ENCODE measurements around the gene POLR3K.
"Not testable (repeated sequence)": the region's sequence is repeated elsewhere in the genome, so short reads cannot be mapped to it uniquely, and the experiment has no call there.

The POLR3K gene

DNA sequence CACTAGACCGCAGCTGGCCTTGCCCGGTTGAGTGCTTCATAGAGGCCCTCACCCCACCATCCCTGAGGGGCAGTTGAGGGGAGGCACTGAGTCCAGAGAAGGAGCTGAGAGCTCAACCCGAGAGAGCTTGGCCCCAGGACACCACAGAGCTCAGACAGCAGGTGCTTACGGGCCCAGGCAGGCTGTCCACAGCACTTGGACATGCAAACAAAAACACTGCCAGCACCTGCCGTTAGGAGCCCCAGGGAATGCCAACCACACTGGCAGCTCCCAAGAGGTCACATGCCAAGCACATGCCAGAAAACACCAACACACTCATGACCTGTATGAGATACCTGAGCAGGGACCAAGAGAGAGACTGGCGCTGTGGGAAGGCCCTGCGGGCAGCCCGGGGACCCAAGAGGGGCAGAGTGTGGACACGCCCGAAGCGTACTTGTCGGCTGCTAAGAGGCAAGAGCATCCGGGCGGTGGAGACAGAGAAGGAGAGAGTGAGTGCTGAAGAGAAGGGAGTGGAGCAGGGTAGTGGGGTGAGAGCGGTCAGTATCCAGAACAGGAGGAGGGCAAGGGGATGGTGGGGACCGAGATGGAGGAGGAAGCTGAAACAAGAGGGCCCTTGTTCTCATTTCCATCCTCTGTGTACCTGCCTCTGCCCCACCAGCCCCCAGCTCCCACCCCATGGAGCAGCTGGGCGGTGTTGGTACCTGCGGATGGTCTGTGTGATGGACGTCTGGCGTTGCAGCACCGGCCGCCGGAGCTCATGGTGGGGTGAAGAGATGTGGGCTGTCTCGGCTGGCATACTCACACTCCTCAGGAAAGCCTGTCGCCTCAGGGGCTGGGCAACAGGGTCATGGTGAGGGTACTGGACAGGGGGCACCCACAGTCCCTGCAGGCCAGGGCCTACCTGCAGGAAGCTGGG is 10.8 kb upstream of the POLR3K start:
- DNase-seq (ENCODE audit: low spot score) = no peak

- DNase-seq (ENCODE audit: low spot score) = no peak
These were observed 10.1 kb upstream of the POLR3K start for GRCh38 chr16:63466-63865.

- DNase-seq (ENCODE audit: low spot score) = no peak
These were observed 9.6 kb upstream of the POLR3K start for GRCh38 chr16:62968-63391.

- no peak for DNase-seq (ENCODE audit: low spot score)
These were observed 9.0 kb upstream of the POLR3K start for GRCh38 chr16:62283-62967.

DNA sequence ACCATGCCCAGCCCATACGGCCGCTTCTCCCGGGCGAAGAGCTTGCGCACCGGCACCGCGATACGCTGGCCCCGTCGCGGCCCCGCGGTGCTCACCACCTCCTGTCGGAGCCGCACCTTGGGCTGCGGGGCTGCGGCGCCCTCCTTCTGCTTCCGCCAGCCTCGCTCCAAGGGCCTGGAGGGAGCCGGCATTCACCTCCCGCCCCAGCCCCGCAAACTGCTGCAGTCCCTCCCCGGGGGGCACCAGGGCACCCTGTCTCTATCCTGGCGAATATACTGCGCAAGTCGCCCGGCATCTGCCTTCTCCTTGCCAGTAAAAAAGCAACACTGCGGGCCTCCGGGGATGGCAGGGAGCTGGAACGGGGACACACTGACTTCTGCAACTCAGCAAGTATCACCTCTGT is 8.5 kb upstream of the POLR3K start:
- no peak for DNase-seq (ENCODE audit: low spot score)

DNA sequence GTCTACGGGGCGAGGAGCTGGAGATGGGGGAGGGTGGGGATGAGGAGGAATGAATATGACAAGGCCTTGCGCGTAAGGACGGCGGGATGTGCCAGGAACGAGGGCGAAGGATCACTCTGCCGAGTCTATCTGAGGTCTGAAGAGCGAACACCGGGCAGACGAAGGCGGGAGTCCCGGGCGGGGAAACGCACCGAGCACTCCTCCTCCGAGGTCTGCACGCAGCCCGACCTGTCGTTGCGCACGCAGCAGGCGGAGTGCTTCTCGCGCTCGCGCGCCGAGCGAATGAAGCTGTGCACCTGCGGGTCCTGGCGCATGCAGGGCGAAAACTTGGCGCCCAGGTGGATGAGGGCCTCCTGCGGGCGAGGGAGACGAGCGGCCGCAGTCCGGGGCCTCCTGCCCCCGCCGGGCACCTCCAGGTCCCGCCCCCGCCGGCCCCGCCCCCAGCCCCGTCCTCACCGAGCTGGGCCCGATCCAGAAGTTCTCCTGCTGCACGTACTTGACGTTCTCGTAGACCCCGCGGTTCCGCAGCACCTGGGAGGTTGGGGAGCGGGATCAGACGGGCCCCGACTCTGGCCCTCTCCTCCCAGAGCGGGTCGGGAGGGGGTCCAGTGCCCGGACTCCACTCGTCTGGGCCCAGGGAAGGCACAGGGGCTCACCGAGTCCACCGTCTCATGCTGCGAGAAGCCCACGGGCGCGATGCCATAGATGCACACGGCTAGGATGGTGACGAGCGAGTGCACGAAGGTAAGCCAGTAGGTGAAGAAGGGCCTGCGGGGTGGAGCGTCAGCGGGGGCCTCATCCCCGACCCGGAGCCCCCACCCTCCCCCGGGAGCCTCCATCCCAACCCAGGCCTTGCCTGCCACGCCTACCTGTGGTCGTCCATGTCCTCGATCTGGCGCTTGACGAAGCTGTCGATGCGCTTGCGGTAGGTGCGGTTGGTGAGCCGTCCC is 7.8 kb upstream of the POLR3K start:
- DNase-seq (ENCODE audit: low spot score) = no peak

DNA sequence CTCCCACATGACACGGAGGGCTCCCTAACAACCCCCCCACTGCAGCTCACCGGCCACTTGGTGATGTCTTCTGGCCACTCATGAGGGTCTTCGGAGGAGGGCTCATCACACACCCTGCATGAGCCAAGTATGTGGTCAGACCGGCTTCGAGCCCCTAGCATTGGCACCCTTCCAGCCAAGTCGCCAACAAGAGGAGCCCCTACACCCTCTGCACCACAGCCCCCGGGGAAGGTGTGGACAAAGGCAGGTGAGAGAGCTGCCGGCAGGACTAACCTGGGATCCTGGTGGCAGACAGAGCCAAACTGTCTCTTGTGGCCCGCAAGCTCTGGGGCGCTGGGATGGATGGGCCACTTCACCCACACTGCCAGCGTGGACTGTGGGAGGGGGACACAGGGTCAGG is 6.8 kb upstream of the POLR3K start:
- DNase-seq (ENCODE audit: low spot score) = no peak

- DNase-seq (ENCODE audit: low spot score) = no peak
These were observed 6.1 kb upstream of the POLR3K start for GRCh38 chr16:59440-60059.

DNA sequence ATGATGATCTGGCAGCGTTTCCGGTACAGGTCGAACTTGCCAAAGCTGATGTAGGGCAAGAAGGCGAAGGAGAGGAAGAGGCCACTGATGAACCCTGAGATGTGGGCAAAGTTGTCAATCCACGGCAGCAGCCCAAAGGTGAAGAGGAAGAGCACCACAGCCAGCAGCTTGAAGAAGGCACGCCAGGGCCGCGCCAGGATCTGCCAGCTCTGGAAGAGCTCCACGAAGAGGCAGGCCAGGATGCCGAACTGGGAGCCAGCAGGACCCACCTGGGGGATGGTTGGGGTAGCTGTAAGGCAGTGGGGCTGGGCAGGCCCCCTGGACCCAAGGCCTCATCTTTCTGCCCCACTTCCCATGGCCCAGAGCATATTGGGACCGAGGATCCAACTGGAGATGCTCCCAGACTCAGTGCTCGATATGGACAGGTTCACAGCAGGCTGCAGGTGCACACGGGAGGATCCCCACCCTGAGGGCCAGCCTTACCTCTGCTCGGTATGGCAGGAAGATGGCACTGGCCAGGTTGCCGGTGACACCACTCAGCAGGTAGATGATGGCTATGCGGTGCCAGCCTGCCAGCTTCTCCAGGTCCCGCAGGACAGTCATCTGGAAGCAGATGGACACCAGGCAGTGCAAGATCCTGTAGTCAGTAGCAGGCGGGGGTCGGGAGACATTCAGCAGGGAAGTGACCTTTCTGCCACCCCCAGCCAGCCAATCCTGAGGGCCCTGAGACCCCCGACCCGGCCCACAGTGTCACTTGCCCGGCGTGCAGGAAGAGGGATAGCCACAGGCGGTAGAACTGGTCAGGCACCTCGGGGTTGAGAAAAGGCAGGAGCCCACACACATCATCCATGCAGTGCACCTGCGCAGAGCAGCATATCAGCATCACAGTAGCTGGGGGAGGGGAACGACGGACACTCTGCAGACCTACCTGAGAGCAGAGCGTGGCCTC is 5.4 kb upstream of the POLR3K start:
- DNase-seq (ENCODE audit: low spot score) = no peak

DNA sequence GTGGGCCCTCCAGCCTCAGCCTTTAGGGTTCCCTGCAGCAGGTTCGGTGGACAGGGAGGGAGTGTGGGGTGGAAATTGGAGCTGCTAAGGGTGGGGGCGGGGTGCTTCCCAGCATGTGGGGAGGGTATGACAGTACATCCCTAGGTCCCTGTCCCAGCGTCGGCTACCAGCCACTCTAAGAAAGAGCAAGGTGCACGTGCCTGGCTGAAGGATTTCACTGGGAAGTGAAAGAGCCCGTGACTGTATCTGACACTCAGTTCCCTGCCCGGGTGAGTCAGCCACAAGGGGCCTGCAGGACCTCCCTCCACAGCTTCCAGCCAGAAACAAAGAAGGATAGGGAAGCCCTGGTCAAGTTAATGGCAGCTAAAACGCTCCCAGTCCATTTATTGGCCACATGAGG is 4.3 kb upstream of the POLR3K start:
- no peak for DNase-seq (ENCODE audit: low spot score)

GRCh38 chr16:56231-56927 is 3.0 kb upstream of the POLR3K start:
- no peak for DNase-seq (ENCODE audit: low spot score)

- no peak for DNase-seq (ENCODE audit: low spot score)
These were observed 2.2 kb upstream of the POLR3K start for GRCh38 chr16:55571-56136.

GRCh38 chr16:54237-54581 is 801 bp upstream of the POLR3K start:
- DNase-seq (ENCODE audit: low spot score) = no peak

DNA sequence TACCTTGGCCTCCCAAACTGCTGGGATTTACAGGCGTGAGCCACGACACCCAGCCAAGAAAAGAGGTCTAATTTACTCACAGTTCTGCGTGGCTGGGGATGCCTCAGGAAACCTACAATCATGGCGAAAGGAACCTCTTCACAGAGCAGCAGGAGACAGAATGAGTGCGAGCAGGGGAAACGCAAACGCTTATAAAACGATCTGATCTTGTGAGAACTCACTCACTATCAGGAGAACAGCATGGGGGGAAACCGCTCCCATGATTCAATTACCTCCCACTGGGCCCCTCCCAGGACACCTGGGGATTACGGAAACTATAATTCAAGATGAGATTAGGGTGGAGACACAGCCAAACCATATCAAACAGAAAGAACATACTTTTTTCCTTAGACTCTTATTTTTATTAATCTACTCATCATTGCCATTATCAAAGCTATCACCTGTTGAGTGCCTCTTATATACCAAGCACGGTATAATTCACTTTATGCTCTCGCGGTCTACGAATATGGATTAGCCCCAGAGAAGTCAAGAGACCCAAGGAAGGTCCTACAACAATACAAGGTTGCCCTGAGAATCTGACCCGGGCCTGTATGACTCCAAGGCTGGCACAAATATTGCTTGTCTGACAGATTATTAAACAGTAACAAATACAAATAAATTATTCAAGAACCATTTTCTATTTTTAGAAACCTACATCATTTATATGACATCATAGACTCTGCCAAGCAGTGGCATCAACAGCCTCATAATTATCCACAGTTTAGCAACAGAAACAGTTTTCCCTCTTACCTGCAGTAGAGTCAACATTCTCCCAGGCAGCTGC is 2.4 kb downstream of the POLR3K start:
- no peak for DNase-seq (ENCODE audit: low spot score)

DNA sequence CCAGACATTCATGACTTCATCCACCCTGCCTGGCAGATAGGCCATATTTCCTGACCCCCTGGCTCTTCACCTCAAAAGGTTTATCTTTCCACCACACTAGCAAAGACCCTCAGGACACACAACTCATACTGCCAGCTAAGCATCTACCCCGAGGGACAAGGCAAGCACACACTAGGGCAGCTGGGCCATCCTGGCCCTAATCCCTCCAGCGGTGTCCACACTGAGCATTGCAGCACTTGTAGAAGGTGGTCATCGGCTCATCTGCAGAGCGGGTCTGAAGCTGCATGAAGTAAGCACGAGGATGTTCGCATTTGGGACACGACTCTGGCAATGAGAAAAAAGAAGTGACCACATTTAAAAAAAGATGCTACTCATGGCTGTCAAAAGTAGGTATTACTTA is 6.2 kb downstream of the POLR3K start:
- DNase-seq (ENCODE audit: low spot score) = no peak

- DNase-seq (ENCODE audit: low spot score) = not testable (repeated sequence)
These were observed 6.9 kb downstream of the POLR3K start for GRCh38 chr16:46510-46909.

- no peak for DNase-seq (ENCODE audit: low spot score)
These were observed 8.0 kb downstream of the POLR3K start for GRCh38 chr16:45454-45853.

DNA sequence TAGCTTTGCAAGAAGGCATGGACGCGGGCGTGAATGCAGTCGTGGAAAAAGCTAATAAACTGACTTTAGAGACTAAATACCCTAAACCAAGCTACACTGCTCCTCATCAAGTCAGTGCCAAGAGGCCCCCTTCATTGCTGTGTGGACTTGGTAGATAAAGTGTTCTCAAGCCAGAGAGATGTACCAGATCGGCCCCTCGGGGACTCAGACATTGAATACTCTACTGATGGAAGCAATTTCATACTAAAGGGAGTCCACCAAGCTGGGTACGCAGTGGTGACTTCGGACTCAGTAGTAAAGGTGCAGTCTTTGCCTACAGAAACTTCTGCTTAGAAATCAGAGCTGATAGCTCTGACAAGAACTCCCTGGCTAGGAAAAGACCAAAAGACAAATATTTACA is 8.8 kb downstream of the POLR3K start:
- DNase-seq (ENCODE audit: low spot score) = no peak

DNA sequence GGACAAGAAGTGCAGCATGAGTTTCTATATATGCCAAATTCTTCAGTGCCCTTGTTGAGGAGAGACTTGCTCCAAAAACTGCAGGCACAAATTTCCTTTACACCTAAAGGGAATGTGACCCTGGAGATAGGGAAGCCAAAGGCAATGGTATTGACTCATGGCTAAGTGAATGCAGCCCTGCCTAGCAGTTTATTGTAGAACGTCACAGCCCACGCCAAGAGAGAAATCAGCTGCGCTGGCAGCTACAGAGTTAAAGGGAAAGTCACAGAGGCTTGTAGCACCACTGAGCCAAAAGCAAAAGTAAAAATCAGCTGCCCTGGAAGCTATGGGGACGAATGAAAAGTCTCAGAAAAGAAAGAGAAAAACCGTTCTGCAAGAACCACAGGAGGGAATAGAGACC is 10.1 kb downstream of the POLR3K start:
- DNase-seq (ENCODE audit: low spot score) = no peak
